Globus pallidus (tissue), 1 donor: ENCODE data around the gene KIR2DL3.
A peak's percentile ranks its signal among the peaks of the same experiment; 100 is the strongest.

Source experiments
- DNase-seq: peaks from one replicate; pipeline ENCODE4 v3.0.0-alpha.2; 2015; ENCODE audit warnings: low spot score

KIR2DL3 gene

DNA sequence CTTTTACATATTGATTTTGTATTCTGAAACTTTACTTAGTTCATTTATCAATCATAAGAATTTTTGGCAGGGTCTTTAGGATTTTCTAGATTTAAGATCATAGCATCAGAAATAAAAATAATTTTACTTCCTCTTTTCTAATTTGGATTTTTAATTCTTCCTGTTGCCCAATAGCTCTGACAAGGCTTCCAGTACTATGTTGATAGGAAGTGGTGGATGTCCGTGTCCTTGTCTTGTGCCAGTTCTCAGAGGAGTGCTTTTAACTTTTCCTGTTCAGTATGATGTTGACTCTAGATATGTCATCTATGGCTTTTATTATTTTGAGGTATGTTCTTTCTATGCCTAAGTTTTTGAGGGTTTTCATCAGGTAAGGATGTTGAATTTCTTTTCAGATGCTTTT lies 57.4 kb downstream of the KIR2DL3 start:
- DNase-seq: peak; percentile 0
